Measurements from ENCODE around the gene FLNB.

- TF ChIP-seq CTCF (IDR thresholded peaks at IDR 0.05; ENCODE audit: insufficient read depth, low read depth, low read length) (no peak), EZH2 (IDR thresholded peaks at IDR 0.05; ENCODE audit: insufficient read depth, low read length) (no peak)
Measured at GRCh38 chr3:57968501-57968900, 39.7 kb upstream of the FLNB start.
